K562 (cell line): ENCODE data around the gene RABL6. TPM values are rescaled to one million over a fixed set of nuclear protein-coding genes. Genes with fewer than 3 reads are reported as not detected.
A peak's percentile ranks its signal among the peaks of the same experiment; 100 is the strongest.

ENCODE experiments used
- ATAC-seq: fragments of 200-7000 bp; cut with Tn5 transposase; 3 replicates; pipeline ENCODE4 v1.9.1; 2020; ENCODE audit warnings: moderate library complexity
- BruUV-seq: library from RNA; stranded (reverse); fragments of 400-500 nt; replicated peaks from 2 replicates; lab custom pipeline; 2021; lab: Mats Ljungman, UMichigan
- CTCF ChIA-PET: fragments of 300-600 bp; formaldehyde crosslinking; extraction: SDS; loops from one replicate; lab custom pipeline; 2021; ENCODE audit warnings: low intra/inter-chr PET ratio; lab: Yijun Ruan, JAX
- POLR2A ChIA-PET: fragments of 300-600, 350-650 bp; sonication (Branson Sonifier 250); formaldehyde crosslinking; extraction: SDS; loops from one replicate; lab custom pipeline; 2021; ENCODE audit warnings: antibody characterized with exemption, inconsistent platforms; lab: Yijun Ruan, JAX
- DNase-seq, 4 experiments: peaks; one replicate each; pipeline versions ENCODE4 v3.0.0 to v3.0.0-alpha.2; 2011 to 2018; ENCODE audit warnings: low spot score in 3 of 4, mixed read lengths in 3 of 4; ENCODE audit errors: extremely low read depth in 1 of 4
- FAIRE-seq: peaks from 2 replicates; lab custom pipeline; 2011; peaks lifted over from hg19 to GRCh38; lab: Jason Lieb, UNC
- H2AFZ ChIP-seq: 2 replicates; pipeline ENCODE4 v1.6.0; 2011; ENCODE audit warnings: low read depth, low read length, control low read depth, inconsistent platforms
- H3K27ac ChIP-seq: fragments of 200-600 bp; 3 replicates; pipeline ENCODE4 v1.8.0; 2011; ENCODE audit warnings: low read depth, mild to moderate bottlenecking, control low read depth, inconsistent platforms, low read length, moderate library complexity, mixed read lengths; ENCODE audit errors: extremely low read depth
- H3K27me3 ChIP-seq, 2 experiments: fragments of 300-600 bp in 1 of 2; 2 replicates in 1 of 2; 3 replicates in 1 of 2; pipeline versions ENCODE4 v1.6.0 to v1.8.0; 2011; ENCODE audit warnings: inconsistent platforms in 2 of 2, low read length in 2 of 2, mild to moderate bottlenecking in 1 of 2, mixed read lengths in 1 of 2, moderate library complexity in 1 of 2; ENCODE audit not compliant: control insufficient read depth in 2 of 2, insufficient read depth in 2 of 2
- H3K36me3 ChIP-seq: fragments of 300-600 bp; 3 replicates; pipeline ENCODE4 v1.8.0; 2011; ENCODE audit warnings: mild to moderate bottlenecking, low read length, inconsistent platforms; ENCODE audit not compliant: control insufficient read depth, insufficient read depth
- H3K4me1 ChIP-seq, 2 experiments: fragments of 200-600 bp in 1 of 2; replicated peaks in 1 of 2; 2 replicates in 1 of 2; 3 replicates in 1 of 2; pipeline versions ENCODE4 v1.5.1 to v1.8.0; 2011; ENCODE audit warnings: inconsistent platforms in 2 of 2, low read length in 2 of 2, mild to moderate bottlenecking in 1 of 2, mixed read lengths in 1 of 2, moderate library complexity in 1 of 2; ENCODE audit not compliant: control insufficient read depth in 2 of 2, insufficient read depth in 2 of 2
- H3K4me2 ChIP-seq: 2 replicates; pipeline ENCODE4 v1.6.1; 2011; ENCODE audit warnings: low read length, control low read depth, inconsistent platforms, mixed read lengths; ENCODE audit not compliant: insufficient read depth
- H3K4me3 ChIP-seq: fragments of 200-600 bp; sonication (generic), shearing (Covaris generic); 2 replicates; pipeline ENCODE4 v1.5.1; 2016; ENCODE audit warnings: control low read depth, inconsistent platforms
- H3K79me2 ChIP-seq: fragments of 200-600 bp; 3 replicates; pipeline ENCODE4 v1.8.0; 2011; ENCODE audit warnings: low read length, inconsistent platforms; ENCODE audit not compliant: control insufficient read depth, insufficient read depth
- H3K9ac ChIP-seq, 2 experiments: 2 replicates each; pipeline versions ENCODE4 v1.6.0 to v1.6.1; 2011; ENCODE audit warnings: low read depth in 2 of 2, low read length in 2 of 2, control low read depth in 1 of 2, inconsistent platforms in 1 of 2, mild to moderate bottlenecking in 1 of 2, mixed read lengths in 1 of 2; ENCODE audit not compliant: insufficient read depth in 1 of 2
- H3K9me1 ChIP-seq: one replicate; pipeline ENCODE4 v1.6.0; 2011; ENCODE audit warnings: inconsistent platforms, mild to moderate bottlenecking, low read length, moderate library complexity; ENCODE audit not compliant: control insufficient read depth, insufficient read depth
- H3K9me3 ChIP-seq: replicated peaks from 2 replicates; pipeline ENCODE4 v1.5.1; 2011; ENCODE audit warnings: low read depth, low read length, inconsistent platforms; ENCODE audit not compliant: control insufficient read depth, insufficient read depth
- H4K20me1 ChIP-seq: replicated peaks from 2 replicates; pipeline ENCODE4 v1.6.1; 2011; ENCODE audit warnings: low read length, inconsistent platforms, mixed read lengths; ENCODE audit not compliant: control insufficient read depth, insufficient read depth
- WGBS: fragments of 100-300 bp; shearing (Covaris generic); methylation state at CpG from one replicate; pipeline ENCODE4 v1.1.6; 2016; ENCODE audit warnings: low coverage, mixed read lengths; ENCODE audit not compliant: insufficient coverage; ENCODE audit errors: missing lambda C conversion rate; 5-methylcytosine and 5-hydroxymethylcytosine counted together
- in situ Hi-C: fragments of 300-500 bp; cut with MboI; formaldehyde crosslinking; loops from 4 replicates; pipeline ENCODE4 v1.15.0; 2018; ENCODE audit warnings: inconsistent platforms, mixed read lengths
- intact Hi-C: fragments of 100-400 bp; cut with micrococcal nuclease; formaldehyde crosslinking; loops from 2 replicates; pipeline ENCODE4 v1.14.2; 2022
- polyA plus RNA-seq, 8 experiments: library from polyadenylated mRNA; depleted of rRNA in 4 of 8; stranded (reverse) in 5 of 8; unstranded in 3 of 8; fragments of >200 nt; fragmentation: Nextera tagmentation in 2 of 8; fragmentation: Illumina TruSeq in 1 of 8; extraction: Ambion mirVana in 2 of 8; extraction: Trizol in 1 of 8; gene quantifications; 2 replicates each; pipeline versions ENCODE4 v1.2.1 to v1.2.3, GENCODE V29; 2011 to 2014; ENCODE audit warnings: inconsistent platforms in 1 of 8, missing spikeins in 1 of 8
- total RNA-seq, 7 experiments: library from RNA; depleted of rRNA in 6 of 7; stranded (reverse); fragments of >200 nt in 6 of 7; fragmentation: Illumina TruSeq in 2 of 7; extraction: Trizol in 2 of 7; gene quantifications; 2 replicates each; pipeline versions ENCODE4 v1.2.1 to v1.2.3, GENCODE V29; 2011 to 2021; ENCODE audit warnings: low replicate concordance in 1 of 7
- TF ChIP-seq, protein P1 (sequence below), 3 experiments: IDR thresholded peaks in 2 of 3; conservative IDR thresholded peaks in 1 of 3; 2 replicates each; pipeline ENCODE4 v1.5.1; 2011 to 2012; ENCODE audit warnings: low read length in 3 of 3, mild to moderate bottlenecking in 3 of 3, control low read depth in 2 of 3, improper control_type of control experiment in 1 of 3, inconsistent platforms in 1 of 3, low read depth in 1 of 3, mixed read lengths in 1 of 3, moderate library complexity in 1 of 3; ENCODE audit not compliant: insufficient read depth in 2 of 3
- TF ChIP-seq, protein P2 (sequence below): fragments of 450-650 bp; IDR thresholded peaks from 2 replicates; pipeline ENCODE4 v1.6.1; 2016; ENCODE audit warnings: borderline replicate concordance

The RABL6 gene
- total and polyA plus RNA-seq, 9 of the 15 experiments (the other 6 are each of a cell fraction or from before 2014, with no cell fraction given), result 5.6 to 181 (median 84.5) TPM

GRCh38 chr9:136779808-136780207 is 27.9 kb upstream of the RABL6 start:
- in situ Hi-C loops, result loop anchor here (25.0 kb wide), 1 partner anchor 457 kb away; the partner anchor contains the start of genes CYSRT1, RNF224, SLC34A3 and TUBB4B
- intact Hi-C loops, result loop anchor here (10.0 kb wide), 1 partner anchor 465 kb away; the partner anchor contains the start of gene TUBB4B
- POLR2A ChIA-PET, result interaction anchor here (0.6 to 0.9 kb wide), 3 partner anchors 26 to 296 kb away, joined by 3 read pairs; no protein-coding TSS in a partner anchor

More at GRCh38 chr9:136779808-136780207, 27.9 kb upstream of the RABL6 start:
- Histone ChIP-seq H3K79me2 (no peaks in the 10 kb centered on the region), H2AFZ (peak overlapping the region; percentile 42), H3K9me3 (no peaks in the 10 kb centered on the region), H3K9me1 (no peaks in the 10 kb centered on the region), H4K20me1 (no peaks in the 10 kb centered on the region), H3K36me3 (no peaks in the 10 kb centered on the region), H3K9ac (no peak overlapping the region), H3K4me3 (no peak overlapping the region), H3K27ac (no peak overlapping the region), H3K27me3 (no peaks in the 10 kb centered on the region), H3K4me2 (no peak overlapping the region), H3K4me1 (peaks cover 19 to 23% of the 10 kb centered on the region in 2 experiments; a peak in 4 of 5 replicates)
- DNase-seq (no peak), FAIRE-seq (no peak), ATAC-seq (peak; percentile 72)
- BruUV-seq, result no TSS peak
- 40% methylated on average over 5 of the region's 5 CpGs for WGBS
- CTCF ChIA-PET, result no interaction called here
- TF ChIP-seq, protein P1, sequence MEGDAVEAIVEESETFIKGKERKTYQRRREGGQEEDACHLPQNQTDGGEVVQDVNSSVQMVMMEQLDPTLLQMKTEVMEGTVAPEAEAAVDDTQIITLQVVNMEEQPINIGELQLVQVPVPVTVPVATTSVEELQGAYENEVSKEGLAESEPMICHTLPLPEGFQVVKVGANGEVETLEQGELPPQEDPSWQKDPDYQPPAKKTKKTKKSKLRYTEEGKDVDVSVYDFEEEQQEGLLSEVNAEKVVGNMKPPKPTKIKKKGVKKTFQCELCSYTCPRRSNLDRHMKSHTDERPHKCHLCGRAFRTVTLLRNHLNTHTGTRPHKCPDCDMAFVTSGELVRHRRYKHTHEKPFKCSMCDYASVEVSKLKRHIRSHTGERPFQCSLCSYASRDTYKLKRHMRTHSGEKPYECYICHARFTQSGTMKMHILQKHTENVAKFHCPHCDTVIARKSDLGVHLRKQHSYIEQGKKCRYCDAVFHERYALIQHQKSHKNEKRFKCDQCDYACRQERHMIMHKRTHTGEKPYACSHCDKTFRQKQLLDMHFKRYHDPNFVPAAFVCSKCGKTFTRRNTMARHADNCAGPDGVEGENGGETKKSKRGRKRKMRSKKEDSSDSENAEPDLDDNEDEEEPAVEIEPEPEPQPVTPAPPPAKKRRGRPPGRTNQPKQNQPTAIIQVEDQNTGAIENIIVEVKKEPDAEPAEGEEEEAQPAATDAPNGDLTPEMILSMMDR (IDR thresholded peaks at IDR 0.05 in 2 of 3, conservative IDR thresholded peaks at IDR 0.05 in 1 of 3; ENCODE audit: insufficient read depth in 2 of 3, low read depth in 1 of 3, low read length in 3 of 3), result peak in 2 of 3 experiments; percentile 22 to 30; a peak in 1 of 6 replicates
- TF ChIP-seq, protein P2, sequence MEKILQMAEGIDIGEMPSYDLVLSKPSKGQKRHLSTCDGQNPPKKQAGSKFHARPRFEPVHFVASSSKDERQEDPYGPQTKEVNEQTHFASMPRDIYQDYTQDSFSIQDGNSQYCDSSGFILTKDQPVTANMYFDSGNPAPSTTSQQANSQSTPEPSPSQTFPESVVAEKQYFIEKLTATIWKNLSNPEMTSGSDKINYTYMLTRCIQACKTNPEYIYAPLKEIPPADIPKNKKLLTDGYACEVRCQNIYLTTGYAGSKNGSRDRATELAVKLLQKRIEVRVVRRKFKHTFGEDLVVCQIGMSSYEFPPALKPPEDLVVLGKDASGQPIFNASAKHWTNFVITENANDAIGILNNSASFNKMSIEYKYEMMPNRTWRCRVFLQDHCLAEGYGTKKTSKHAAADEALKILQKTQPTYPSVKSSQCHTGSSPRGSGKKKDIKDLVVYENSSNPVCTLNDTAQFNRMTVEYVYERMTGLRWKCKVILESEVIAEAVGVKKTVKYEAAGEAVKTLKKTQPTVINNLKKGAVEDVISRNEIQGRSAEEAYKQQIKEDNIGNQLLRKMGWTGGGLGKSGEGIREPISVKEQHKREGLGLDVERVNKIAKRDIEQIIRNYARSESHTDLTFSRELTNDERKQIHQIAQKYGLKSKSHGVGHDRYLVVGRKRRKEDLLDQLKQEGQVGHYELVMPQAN, result no peak
